Caki2 (cell line): ENCODE data around the gene SNW1. TPM values are rescaled to one million over a fixed set of nuclear protein-coding genes. Genes with fewer than 3 reads are reported as not detected.
A peak's percentile ranks its signal among the peaks of the same experiment; 100 is the strongest.
"Not testable (repeated sequence)": the region's sequence is repeated elsewhere in the genome, so short reads cannot be mapped to it uniquely, and the experiment has no call there.

Source experiments
- DNase-seq: peaks from one replicate; pipeline ENCODE4 v3.0.0-alpha.2; 2015; ENCODE audit warnings: low read depth
- in situ Hi-C: cut with HindIII; loops from 2 replicates; pipeline ENCODE4 v1.10.0; 2016; ENCODE audit warnings: low sequenced_read_pairs, low pct_unique_long_range_greater_than_20kb, mixed read lengths
- total RNA-seq: library from RNA; depleted of rRNA; stranded (reverse); fragments of >200 nt; shearing (Covaris generic); gene quantifications from 2 replicates; pipeline ENCODE4 v1.2.3, GENCODE V29; 2014; ENCODE audit warnings: low replicate concordance

Gene SNW1
- total RNA-seq, 1 experiment from 2014 or later = 39.6 TPM

DNA sequence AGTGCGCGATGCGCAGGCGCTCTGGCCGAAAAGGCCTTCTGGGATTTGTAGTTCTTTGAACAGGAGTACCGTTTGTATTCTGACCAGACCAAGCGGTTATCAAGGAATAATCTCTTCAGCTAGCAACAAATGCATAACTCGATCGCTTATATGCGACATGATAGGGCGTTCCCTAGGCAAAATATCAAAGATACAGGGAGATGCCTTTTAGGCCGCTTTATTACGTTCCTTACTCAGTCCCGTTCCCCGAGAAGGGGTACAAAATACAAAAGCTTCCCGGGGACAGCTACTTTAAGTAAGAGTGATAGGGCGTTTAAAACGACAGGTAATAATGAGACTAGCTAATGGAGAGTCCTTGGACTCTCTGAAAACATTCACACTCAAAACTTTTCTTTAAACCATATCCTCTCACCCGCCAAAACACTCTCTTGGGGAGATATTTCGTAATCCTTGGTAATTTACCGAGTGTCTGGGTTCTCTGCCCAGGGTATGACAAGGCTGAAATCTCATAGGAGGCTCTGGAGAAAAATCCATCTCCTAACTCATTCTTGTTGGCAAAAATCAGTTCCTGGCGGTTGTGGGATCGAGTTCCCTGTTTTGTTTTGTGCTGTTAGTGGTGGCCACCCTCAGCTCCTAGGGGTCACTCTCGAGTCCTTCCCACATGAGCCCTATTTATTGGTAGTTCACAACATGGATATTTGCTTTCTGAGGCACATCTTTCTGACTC, 412 bp upstream of the SNW1 start:
- peak; percentile 10 for DNase-seq
- in situ Hi-C loops = no loop called here

DNA sequence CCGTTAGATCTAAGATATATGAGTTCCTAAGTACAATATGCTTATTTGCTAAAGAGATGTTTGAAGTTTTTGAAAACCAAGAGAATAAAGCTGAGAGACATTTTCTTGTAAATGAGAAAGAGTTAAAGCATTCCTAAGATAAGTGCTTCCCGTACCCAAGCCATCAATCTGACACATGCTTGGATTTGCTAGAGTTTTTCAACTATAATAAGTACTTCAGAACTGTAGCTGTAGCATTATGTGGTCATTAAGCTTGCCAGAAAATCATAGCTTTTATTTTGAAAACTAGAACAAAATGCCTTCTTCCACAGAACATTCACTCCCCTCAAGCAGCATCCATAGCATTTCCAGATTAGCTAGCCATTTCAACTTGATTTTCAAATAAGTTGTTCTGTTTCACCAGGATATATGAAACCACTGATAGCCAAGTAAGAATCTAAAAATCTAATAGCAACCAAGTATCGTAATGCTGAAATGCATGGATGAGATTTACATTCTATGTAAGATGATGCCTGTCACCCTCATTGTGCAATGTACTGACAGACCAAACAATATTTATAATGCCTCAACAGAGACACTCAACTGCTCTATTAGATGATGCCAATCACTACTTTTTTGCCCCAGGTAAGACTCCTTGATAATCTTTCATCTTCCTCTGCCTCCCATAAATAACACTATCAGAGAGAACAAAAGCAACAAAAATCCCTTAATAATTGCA, 8.0 kb downstream of the SNW1 start:
- no peak for DNase-seq
- in situ Hi-C loops = no loop called here

DNA sequence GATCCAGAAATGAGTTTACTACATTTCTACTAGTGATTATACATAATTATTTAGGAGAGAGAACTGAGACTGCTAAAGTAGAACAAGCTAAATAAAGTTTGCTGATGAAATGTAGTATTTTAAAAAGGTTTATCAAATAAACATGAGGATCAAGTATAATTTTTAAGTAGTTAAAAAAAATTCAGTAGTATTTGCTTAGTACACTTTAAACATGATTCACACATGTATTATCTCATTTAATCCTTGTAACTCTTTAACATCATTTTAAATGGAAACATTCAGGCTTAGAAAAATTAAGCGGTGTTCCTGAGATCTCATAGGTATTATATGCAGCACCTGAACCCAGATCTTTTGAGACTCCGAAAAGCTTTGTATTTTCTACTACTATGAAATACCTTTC, 8.7 kb downstream of the SNW1 start:
- in situ Hi-C loops = no loop called here
- DNase-seq = no peak

DNA sequence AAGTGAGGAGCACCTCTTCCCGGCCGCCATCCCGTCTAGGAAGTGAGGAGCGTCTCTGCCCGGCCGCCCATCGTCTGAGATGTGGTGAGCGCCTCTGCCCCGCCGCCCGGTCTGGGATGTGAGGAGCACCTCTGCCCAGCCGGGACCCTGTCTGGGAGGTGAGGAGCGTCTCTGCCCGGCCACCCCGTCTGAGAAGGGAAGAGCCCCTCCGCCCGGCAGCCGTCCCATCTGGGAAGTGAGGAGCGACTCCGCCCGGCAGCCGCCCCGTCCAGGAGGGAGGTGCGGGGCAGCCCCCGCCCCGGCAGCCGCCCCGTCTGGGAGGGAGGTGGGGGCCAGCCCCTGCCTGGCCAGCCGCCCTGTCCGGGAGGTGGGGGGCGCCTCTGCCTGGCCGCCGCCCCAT, 13.5 kb downstream of the SNW1 start:
- in situ Hi-C loops, DNase-seq: not testable (repeated sequence)

DNA sequence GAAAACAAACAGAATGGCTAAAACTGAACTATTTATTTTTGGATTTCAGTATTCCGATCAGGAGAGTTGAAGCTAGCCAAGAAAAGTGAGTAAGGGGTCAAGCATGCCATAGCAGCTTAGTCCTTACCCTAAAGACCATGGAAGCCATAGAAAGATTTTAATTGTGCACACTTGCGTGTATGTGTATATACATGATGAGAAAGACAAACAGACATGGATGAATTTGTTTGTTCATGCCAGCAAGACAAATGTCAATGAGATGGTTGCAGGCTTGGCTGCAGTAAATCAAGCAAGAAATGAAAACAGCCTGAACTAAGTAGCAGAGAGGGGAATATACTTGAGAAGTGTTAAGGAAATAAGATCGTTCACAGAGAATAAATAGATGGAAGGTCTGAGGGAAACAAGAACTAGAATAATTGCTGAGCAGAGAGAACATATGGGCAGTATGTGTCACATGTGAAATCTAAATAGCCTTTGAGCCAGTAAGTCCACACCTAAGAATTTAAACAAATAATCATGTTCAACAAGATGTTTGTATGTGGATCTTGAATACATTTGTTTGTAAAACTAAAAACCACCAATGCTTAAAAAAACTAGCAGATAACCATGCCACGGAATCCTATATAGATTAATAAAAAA, 14.8 kb downstream of the SNW1 start:
- DNase-seq = no peak
- in situ Hi-C loops = no loop called here

DNA sequence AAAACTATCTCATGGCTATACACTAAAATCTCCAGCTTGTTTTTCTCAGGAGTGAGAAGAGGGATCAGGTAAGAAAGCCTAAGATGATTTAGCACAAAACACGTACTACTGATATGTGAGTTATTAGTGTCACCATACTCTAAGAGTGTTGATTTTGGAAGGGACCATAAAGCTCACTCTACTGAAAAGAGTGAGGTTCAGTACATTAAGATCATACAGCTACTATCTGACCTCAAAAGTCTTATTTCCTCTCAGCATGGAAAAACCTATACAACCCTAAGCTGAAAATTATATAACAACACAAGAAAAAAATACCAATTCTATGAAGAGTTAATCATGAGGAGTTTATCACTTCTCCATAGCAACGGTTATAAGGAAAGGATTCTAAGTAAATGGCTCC, 19.5 kb downstream of the SNW1 start:
- DNase-seq = no peak
- in situ Hi-C loops = no loop called here

DNA sequence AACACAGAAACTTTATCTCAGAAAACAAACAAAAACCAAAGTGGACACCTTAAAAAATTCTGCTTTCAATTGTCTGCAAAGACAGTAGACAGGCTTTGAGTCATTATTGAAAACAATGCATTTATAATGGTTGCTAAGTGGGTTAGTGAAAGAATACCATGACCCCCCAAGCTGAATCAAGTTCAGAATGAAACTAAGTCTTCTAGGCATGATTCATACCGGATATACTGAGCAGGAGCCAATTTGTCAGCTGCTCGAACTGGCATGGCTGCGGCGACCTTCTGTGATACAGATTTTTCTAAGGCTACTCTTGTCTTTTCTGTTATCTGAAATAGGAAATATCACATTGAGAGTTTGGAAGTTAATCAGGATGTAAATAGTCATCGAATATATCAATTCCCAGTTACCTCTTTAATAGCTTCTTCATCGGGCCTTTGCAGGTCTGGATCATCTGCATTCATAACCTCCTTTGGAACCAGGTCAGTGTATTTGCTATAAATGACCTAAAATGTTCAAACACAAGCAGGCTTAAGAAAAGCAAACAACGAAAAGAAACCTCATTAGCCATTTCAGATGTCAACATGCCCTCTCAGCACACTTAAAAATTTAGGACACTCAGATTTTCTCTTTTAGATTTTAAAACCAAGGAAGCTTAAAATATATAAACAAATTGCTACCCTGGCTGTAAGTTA, 22.3 kb downstream of the SNW1 start:
- in situ Hi-C loops = no loop called here
- DNase-seq = no peak

DNA sequence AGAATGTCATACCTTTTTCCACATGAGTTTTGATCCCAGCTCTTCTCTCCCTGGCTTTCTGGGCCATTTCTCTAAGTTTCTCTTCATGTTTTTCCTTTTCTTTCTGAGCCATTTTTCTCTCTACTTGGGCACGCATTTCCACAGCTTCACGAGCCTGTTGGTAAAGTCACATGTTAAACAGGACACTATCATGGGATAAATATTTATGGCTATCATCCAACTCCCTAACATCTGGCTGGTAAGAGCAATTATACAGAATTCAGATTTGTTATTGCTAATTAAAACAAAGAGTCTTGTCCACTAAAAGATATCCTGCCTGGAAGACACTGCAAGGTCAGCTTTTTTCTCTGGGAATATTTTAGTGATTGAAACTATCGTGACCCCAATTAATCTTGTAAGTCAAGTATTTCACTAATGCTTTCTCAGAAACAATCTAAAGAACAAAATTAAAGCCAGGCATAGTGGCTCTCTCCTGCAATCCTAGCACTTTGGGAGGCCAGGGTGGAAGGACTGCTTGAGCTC, 29.9 kb downstream of the SNW1 start:
- DNase-seq = no peak
- in situ Hi-C loops = no loop called here

DNA sequence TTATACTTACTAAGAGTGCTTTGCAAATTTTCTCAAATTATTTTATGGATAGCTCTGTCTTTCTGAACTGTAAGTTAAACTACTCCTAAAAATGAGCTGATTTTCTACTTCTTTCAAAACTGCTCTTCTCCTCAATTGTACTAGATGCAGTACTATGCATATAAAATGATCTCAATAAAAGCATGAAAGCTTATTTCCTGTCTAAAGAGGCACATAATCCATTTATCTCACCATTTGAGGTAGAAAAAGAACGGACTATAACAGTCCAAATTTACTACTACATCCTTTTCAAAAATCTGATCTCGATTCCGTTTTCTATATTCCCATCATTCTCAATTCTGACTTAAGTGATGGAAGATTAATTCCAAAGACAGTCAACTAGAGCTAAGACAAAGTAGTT, 38.7 kb downstream of the SNW1 start:
- DNase-seq = no peak
- in situ Hi-C loops = no loop called here

DNA sequence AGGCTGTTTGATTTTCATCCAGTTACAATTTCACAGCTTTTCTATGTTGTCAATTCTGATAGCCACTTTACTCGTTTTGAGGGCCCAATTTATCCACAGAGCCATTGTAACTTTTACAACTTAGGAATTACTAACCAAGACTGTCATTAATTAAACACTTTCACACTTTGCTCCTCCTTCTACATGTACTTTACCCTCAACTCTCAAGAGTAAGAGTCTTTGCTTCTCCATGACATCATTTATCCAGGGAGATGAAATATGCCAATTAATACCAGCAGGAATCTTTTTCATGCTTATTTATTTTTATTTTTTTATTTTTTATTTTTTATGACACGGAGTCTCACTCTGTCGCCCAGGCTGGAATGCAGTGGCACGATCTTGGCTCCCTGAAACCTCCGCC, 39.5 kb downstream of the SNW1 start:
- in situ Hi-C loops = no loop called here

DNA sequence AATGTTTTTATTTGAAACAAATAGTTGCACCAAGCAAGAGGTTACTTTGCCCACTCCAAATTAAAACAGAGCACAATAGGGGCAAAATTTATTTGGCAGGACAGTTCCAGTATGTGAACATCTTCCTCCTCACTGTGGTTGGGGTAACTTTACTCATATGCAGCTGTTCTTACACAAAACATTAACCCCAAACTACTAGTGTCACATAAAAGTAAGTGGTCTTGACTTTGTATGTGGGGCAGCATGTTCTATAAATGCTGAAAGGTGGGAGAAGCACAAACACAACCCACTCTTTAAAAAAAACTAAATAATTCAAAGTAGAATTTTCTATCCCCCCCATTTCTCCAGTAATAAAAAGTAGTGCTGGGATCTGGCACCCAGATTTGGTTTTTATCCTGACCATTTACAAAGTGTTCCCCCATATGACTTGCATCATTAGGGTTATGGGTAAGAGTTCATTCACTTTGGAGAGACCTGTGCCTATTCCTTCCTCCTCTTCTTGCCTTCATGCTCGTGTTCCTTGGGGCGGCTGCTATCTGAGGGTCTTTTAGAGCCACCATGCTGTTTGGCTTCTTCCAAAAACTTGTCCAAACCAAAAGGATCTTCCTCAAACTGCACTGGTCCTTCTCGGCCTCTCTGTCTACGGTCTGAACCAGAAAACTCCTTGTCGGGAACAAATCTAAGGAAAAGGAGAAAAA, 43.2 kb downstream of the SNW1 start:
- DNase-seq = no peak
- in situ Hi-C loops = no loop called here

More for the DNA sequence above, 39.5 kb downstream of the SNW1 start:
- DNase-seq = no peak

DNA sequence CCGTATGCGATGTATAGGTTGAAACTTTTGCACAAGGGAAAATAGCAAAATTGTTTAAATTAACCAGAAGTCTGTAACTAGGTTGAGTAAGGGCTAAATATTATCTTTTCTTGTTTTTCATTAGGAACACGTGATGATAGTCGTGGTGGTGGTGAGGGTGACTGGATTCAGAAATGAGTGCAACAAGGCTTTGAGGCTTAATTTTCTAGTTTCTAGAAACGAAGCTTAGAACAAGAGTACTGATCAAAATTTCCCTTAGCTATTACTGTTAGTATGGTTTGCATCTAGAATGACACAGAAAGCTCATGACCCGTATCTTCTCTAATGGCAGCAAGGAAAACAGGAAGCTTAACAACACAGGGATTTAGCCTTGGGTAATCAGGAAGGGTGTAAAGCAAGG, 46.0 kb downstream of the SNW1 start:
- no peak for DNase-seq
- in situ Hi-C loops = no loop called here

DNA sequence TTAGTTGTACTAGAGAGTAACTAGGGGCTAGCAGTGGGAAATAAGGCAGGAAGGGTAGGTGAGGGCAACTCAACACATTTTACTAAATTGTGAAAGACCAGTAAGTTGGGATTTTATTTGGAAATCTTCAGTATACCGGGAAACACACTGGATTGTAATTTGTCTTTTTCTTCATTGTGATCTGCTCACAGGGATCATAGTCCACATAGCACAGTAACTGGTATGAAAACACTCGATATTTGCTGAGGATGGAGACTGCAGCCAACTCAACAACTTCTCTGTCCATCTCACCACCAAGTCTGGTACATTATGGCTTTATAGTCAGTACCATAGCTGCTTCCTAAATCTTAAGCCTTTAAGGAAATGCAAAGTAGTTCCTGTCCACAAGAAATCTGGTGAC, 50.6 kb downstream of the SNW1 start:
- no peak for DNase-seq
- in situ Hi-C loops = no loop called here

DNA sequence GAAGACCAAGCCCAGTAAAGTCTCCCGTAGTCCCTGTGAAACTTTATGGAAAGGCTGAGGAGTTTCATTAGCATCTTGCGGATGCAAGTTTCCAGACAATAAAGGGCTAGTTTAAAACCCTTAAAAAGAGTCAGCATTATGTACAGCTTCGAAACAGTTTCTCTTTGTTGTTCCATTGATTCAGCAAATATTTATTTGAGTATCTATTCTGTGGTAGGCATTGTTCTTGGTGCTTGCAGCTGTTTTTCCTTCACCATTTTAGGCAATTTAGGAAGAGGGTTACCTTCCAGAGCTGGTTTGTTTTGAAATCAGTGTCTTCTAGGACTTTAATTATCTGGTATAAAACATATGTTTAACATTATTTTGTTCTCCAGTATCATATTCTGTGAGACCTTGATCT, 51.5 kb downstream of the SNW1 start:
- in situ Hi-C loops = no loop called here
- no peak for DNase-seq

DNA sequence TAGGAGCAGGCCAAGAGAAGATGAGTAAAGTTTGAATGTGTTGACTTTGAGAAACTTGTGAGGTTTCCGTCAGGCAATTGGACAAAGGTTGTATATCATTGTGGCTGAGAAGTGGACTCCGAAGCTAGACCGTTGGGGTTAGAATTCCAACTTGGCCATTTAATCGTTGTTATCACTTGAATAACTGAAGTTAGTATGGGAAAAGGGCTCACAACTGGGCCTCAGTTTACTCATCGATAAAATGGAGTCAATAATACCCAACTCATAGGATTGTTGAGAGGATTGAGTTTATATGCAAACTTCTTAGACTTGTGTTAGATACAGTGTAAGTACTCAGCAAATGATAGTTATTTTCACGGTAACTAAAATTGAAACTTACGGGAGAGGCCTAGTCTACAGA, 52.2 kb downstream of the SNW1 start:
- in situ Hi-C loops = no loop called here

DNA sequence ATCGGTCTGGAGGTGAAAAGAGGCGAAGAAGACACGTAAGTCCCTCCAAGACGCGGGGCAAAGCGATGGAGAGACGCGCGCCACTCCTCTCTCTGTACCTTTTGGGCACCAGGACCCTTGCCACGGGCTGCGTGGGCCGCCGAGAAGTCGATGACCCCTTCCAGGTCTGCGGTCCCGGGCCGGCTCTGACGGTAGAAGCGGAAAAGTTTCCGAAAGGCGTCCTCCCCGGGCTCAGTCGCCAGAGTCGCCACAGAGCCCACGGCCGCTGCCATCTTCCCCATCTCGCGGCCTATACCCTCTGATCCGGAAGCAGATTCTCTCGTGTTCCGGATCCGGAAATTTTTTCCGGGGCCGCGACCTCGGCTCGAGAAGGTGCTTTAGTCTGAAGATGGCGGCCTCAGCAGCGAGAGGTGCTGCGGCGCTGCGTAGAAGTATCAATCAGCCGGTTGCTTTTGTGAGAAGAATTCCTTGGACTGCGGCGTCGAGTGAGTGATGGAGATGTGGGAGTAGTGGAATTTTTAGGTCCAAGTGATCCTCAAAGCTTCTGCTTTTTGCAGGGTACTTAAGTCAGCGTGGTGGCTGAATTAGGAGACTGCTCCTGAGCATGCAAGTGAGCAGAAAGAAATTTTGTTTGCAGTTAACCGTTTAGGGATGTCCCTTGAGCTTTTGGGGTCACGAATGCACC, 53.1 kb downstream of the SNW1 start, which contains the start of the genes ALKBH1 and SLIRP:
ALKBH1 (minus strand) TSS at position 300 of the 685 bp plus-strand sequence; CDS start at position 281, 19 bp downstream.
SLIRP (plus strand) TSS at position 380 of the 685 bp plus-strand sequence; CDS start at position 389, 9 bp downstream.
- in situ Hi-C loops = no loop called here
- DNase-seq = peak; percentile 72

More for the DNA sequence above, 52.2 kb downstream of the SNW1 start:
- no peak for DNase-seq

DNA sequence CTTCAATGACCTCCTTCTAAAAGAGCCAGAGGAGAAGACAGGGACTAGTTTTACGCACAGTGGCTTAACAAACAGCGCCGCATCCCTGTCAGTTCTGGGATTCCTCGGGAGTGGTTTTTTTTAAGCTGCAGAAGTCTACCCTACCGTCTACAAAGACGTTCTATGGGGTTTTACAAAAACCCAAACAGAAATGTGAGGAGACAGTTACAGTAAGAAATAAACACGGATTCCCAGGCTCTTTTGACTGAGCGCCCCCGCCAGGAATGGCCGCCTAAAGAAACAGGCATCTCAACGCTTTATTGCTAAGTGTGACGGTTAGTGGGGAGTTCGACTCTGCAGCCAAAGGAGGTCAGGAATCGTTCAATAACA, 53.6 kb downstream of the SNW1 start:
- in situ Hi-C loops = no loop called here
- peak; percentile 38 for DNase-seq
